GM23338 (cell line): ENCODE data around the gene DIO3.

Source experiments
- CREB1 ChIP-seq: fragments of 250-450 bp; sonication (Bioruptor Pico); IDR thresholded peaks from 2 replicates; pipeline ENCODE4 v1.5.0; 2020; ENCODE audit warnings: low read depth, mild to moderate bottlenecking, moderate library complexity
- EZH2 ChIP-seq: fragments of 200-600 bp; sonication (generic); IDR thresholded peaks from one replicate; pipeline ENCODE4 v1.8.0; 2017; ENCODE audit warnings: antibody characterized with exemption, mild to moderate bottlenecking, low read depth; ENCODE audit not compliant: unreplicated experiment
- JUNB ChIP-seq: IDR thresholded peaks from one replicate; pipeline ENCODE4 v1.6.1; 2016; ENCODE audit warnings: antibody characterized with exemption; ENCODE audit not compliant: unreplicated experiment
- POLR2AphosphoS5 ChIP-seq: IDR thresholded peaks from 2 replicates; pipeline ENCODE4 v1.6.1; 2016; ENCODE audit warnings: antibody characterized with exemption, low read depth
- TF ChIP-seq, protein P1 (sequence below), 2 experiments: fragments of 200-600 bp in 1 of 2; sonication (generic) in 1 of 2; conservative IDR thresholded peaks; 2 replicates each; pipeline versions ENCODE4 v1.5.1 to v1.6.1; 2016 to 2017; ENCODE audit warnings: antibody characterized with exemption in 2 of 2, low read depth in 2 of 2, mild to moderate bottlenecking in 2 of 2, moderate library complexity in 1 of 2
- TF ChIP-seq, protein P2 (sequence below): IDR thresholded peaks from one replicate; pipeline ENCODE4 v1.6.1; 2018; ENCODE audit warnings: antibody characterized with exemption; ENCODE audit not compliant: unreplicated experiment

GRCh38 chr14:101516401-101516800 is 44.9 kb upstream of the DIO3 start:
- no peak for TF ChIP-seq EZH2
- TF ChIP-seq, protein P1, sequence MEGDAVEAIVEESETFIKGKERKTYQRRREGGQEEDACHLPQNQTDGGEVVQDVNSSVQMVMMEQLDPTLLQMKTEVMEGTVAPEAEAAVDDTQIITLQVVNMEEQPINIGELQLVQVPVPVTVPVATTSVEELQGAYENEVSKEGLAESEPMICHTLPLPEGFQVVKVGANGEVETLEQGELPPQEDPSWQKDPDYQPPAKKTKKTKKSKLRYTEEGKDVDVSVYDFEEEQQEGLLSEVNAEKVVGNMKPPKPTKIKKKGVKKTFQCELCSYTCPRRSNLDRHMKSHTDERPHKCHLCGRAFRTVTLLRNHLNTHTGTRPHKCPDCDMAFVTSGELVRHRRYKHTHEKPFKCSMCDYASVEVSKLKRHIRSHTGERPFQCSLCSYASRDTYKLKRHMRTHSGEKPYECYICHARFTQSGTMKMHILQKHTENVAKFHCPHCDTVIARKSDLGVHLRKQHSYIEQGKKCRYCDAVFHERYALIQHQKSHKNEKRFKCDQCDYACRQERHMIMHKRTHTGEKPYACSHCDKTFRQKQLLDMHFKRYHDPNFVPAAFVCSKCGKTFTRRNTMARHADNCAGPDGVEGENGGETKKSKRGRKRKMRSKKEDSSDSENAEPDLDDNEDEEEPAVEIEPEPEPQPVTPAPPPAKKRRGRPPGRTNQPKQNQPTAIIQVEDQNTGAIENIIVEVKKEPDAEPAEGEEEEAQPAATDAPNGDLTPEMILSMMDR (conservative IDR thresholded peaks at IDR 0.05; ENCODE audit: low read depth in 2 of 2): no peak
- TF ChIP-seq CREB1 (CRISPR knock-in tag): no peak
- TF ChIP-seq POLR2AphosphoS5: no peak
- TF ChIP-seq JUNB: no peak
- TF ChIP-seq, protein P2, sequence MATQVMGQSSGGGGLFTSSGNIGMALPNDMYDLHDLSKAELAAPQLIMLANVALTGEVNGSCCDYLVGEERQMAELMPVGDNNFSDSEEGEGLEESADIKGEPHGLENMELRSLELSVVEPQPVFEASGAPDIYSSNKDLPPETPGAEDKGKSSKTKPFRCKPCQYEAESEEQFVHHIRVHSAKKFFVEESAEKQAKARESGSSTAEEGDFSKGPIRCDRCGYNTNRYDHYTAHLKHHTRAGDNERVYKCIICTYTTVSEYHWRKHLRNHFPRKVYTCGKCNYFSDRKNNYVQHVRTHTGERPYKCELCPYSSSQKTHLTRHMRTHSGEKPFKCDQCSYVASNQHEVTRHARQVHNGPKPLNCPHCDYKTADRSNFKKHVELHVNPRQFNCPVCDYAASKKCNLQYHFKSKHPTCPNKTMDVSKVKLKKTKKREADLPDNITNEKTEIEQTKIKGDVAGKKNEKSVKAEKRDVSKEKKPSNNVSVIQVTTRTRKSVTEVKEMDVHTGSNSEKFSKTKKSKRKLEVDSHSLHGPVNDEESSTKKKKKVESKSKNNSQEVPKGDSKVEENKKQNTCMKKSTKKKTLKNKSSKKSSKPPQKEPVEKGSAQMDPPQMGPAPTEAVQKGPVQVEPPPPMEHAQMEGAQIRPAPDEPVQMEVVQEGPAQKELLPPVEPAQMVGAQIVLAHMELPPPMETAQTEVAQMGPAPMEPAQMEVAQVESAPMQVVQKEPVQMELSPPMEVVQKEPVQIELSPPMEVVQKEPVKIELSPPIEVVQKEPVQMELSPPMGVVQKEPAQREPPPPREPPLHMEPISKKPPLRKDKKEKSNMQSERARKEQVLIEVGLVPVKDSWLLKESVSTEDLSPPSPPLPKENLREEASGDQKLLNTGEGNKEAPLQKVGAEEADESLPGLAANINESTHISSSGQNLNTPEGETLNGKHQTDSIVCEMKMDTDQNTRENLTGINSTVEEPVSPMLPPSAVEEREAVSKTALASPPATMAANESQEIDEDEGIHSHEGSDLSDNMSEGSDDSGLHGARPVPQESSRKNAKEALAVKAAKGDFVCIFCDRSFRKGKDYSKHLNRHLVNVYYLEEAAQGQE: no peak
